ENCODE data around the gene LPAR1.

LPAR1 gene

DNA sequence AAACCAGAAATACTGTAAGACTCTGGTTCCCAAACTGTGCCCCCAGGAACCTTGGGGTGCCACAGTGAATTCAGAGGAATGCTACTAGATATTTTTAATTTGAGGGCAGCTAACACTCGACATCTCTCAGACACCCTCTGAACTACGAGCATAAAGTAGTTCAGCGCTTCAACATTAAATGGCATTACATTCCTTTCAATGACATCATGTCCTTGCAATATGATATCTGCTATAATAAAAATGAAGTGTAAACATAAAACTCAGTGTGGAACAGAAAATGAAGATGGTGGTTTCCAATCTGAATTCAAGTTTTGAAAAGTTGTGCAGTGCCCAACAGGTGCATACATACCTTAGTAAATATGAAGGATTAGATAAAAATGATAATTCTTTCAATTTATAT lies 116.1 kb downstream of the LPAR1 start:
- peak overlapping the region; percentile 24 for H3K27ac ChIP-seq
- in situ Hi-C loops (cut with HindIII; ENCODE audit: low pct_ligation_motif_present, low sequenced_read_pairs) = no loop called here
- DNase-seq = no peak
- H3K27me3 ChIP-seq (replicated peaks) = no peaks in the 10 kb centered on the region
- H3K4me3 ChIP-seq (ENCODE audit: low read depth, low read length) = no peak overlapping the region
- TF ChIP-seq, protein P1, sequence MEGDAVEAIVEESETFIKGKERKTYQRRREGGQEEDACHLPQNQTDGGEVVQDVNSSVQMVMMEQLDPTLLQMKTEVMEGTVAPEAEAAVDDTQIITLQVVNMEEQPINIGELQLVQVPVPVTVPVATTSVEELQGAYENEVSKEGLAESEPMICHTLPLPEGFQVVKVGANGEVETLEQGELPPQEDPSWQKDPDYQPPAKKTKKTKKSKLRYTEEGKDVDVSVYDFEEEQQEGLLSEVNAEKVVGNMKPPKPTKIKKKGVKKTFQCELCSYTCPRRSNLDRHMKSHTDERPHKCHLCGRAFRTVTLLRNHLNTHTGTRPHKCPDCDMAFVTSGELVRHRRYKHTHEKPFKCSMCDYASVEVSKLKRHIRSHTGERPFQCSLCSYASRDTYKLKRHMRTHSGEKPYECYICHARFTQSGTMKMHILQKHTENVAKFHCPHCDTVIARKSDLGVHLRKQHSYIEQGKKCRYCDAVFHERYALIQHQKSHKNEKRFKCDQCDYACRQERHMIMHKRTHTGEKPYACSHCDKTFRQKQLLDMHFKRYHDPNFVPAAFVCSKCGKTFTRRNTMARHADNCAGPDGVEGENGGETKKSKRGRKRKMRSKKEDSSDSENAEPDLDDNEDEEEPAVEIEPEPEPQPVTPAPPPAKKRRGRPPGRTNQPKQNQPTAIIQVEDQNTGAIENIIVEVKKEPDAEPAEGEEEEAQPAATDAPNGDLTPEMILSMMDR (IDR thresholded peaks at IDR 0.05; ENCODE audit: low read depth, low read length, missing control alignments) = no peak
- H3K36me3 ChIP-seq (replicated peaks) = no peaks in the 10 kb centered on the region

DNA sequence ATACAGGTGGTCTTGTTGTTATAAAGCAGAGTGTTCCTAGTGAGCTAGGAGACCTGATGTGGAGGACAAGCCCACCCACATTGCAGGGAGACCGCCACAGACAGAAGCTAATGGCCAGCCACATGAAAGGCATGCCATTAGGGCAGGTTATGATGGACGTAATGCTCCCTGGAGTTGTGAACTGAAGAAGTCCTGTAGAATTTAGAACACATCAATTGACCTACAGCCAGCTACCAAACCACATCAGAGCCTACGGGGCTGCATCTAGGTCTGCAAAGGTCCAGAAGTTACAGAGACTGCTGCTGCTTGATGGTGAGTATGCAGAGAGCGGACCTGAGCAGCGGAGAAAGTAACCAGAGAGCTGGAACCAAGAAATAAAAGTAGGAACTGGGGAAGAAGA lies 116.6 kb downstream of the LPAR1 start:
- TF ChIP-seq, protein P1 (IDR thresholded peaks at IDR 0.05; ENCODE audit: low read depth, low read length, missing control alignments) = no peak
- Histone ChIP-seq H3K27me3 (replicated peaks) (no peaks in the 10 kb centered on the region), H3K27ac (peak overlapping the region; percentile 24), H3K4me3 (ENCODE audit: low read depth, low read length) (no peak overlapping the region), H3K36me3 (replicated peaks) (no peaks in the 10 kb centered on the region)
- in situ Hi-C loops (cut with HindIII; ENCODE audit: low pct_ligation_motif_present, low sequenced_read_pairs) = no loop called here
- DNase-seq = no peak

DNA sequence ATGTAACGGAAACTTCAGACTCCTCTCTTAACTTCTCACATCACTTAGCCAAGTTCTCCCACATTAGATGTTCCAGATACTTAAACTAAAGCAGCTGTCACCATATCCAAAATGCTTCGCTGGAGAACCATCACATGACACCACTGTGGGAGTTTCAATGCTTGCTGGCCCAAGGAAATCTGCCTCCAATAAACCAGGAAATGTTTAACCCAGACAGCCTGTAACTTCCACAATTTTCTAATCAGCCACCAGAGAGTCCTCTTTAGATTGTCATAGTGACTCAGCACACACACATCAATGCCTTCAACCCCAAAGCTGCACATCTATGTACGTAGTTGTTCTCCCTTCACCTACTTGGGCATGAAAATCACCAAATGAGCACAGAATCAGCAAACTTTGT lies 118.7 kb downstream of the LPAR1 start:
- DNase-seq = peak; percentile 80
- TF ChIP-seq, protein P1 (IDR thresholded peaks at IDR 0.05; ENCODE audit: low read depth, low read length, missing control alignments) = peak; percentile 1

DNA sequence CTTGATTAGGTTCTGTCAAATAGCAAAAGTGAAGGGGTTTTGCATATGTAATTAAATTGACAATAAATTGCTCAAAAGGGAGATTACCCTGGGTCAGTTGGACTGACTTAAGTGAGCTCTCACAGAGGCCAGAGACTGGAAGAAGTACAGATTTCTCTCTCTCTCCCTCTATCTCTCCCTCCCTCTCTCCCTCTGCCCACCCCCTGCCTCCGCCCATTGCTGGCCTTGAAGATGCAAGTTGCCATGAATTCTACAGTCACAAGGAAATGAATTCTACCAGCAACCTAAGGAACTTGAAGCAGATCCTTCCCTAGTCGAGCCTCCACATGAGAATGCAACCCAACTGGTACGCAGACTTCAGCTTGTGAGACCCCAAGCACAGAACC lies 119.2 kb downstream of the LPAR1 start:
- no peak for DNase-seq
- Histone ChIP-seq H3K27me3 (replicated peaks) (no peaks in the 10 kb centered on the region), H3K36me3 (replicated peaks) (no peaks in the 10 kb centered on the region), H3K4me3 (ENCODE audit: low read depth, low read length) (no peak overlapping the region), H3K27ac (peak overlapping the region; percentile 73)
- in situ Hi-C loops (cut with HindIII; ENCODE audit: low pct_ligation_motif_present, low sequenced_read_pairs) = no loop called here
- TF ChIP-seq, protein P1 (IDR thresholded peaks at IDR 0.05; ENCODE audit: low read depth, low read length, missing control alignments) = no peak

More for the DNA sequence above, 118.7 kb downstream of the LPAR1 start:
- Histone ChIP-seq H3K36me3 (replicated peaks) (no peaks in the 10 kb centered on the region), H3K4me3 (ENCODE audit: low read depth, low read length) (no peak overlapping the region), H3K27ac (peak overlapping the region; percentile 73), H3K27me3 (replicated peaks) (no peaks in the 10 kb centered on the region)
- in situ Hi-C loops (cut with HindIII; ENCODE audit: low pct_ligation_motif_present, low sequenced_read_pairs) = no loop called here

DNA sequence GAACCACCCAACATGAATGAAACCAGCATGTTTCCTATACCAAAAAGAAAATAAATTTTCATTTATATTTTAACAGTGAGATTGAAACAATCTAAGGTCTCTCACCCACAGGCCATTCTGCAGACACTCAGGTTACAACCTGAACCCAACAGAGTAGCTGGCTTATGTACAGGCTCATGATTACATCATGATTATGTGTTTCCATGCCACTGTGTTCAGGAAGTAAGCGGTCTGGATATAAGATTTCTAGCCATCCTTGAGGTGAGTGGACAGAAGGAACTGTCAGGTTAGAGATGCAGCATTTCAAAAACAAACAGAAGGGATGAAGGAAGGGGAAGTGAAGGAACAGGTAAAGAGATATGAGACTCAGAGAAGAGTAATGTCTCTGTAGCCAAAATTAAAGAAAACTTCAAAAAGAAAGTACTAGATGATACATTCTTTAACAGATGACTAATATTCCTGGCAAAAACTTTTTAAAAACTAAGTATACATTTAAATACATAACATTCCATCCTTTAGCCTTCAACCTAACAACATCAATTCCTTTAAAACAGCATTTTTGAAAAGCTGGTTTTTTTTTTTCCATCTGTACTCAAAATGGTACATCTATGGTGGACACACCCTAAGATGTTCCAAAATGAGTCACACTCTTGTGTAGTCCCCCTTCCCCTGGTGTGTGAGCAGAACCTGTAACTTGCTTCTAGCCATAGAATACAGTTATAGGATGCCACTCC lies 119.8 kb downstream of the LPAR1 start:
- TF ChIP-seq, protein P1 (IDR thresholded peaks at IDR 0.05; ENCODE audit: low read depth, low read length, missing control alignments) = no peak
- H3K27me3 ChIP-seq (replicated peaks) = no peaks in the 10 kb centered on the region
- H3K4me3 ChIP-seq (ENCODE audit: low read depth, low read length) = no peak overlapping the region
- no peaks in the 10 kb centered on the region for H3K36me3 ChIP-seq (replicated peaks)
- peak; percentile 44 for DNase-seq
- peak overlapping the region; percentile 73 for H3K27ac ChIP-seq
- in situ Hi-C loops (cut with HindIII; ENCODE audit: low pct_ligation_motif_present, low sequenced_read_pairs) = no loop called here

DNA sequence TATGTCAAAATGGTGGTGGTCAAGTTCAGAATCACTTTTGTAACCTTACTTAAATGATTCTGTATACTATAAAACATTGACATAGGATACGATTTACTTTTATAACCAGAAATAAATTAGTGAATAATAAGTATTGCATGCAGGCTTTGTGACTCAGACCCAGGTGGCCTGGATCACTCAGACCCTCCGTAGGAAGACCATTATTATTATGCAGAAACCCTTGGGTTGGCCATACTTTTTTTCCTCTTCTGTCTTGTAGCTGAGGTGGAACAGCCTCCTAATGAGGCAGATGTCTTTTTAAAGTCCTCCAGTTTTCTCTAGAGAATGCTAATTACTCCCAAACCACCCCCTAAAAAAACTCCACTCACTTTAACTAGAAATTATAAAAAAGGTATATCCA lies 121.9 kb downstream of the LPAR1 start:
- no peak for DNase-seq
- in situ Hi-C loops (cut with HindIII; ENCODE audit: low pct_ligation_motif_present, low sequenced_read_pairs) = no loop called here
- no peaks in the 10 kb centered on the region for H3K36me3 ChIP-seq (replicated peaks)
- no peak overlapping the region for H3K4me3 ChIP-seq (ENCODE audit: low read depth, low read length)
- H3K27ac ChIP-seq = no peak overlapping the region
- TF ChIP-seq, protein P1 (IDR thresholded peaks at IDR 0.05; ENCODE audit: low read depth, low read length, missing control alignments) = no peak
- H3K27me3 ChIP-seq (replicated peaks) = no peaks in the 10 kb centered on the region
